Vagina (tissue), 2 donors: Measurements from ENCODE around the gene MTX1. TPM values are rescaled to one million over a fixed set of nuclear protein-coding genes. Genes with fewer than 3 reads are reported as not detected.
"Not testable (repeated sequence)": the region's sequence is repeated elsewhere in the genome, so short reads cannot be mapped to it uniquely, and the experiment has no call there.

Experiments used
- DNase-seq, 2 donors: peaks; one replicate each; pipeline ENCODE4 v3.0.0-alpha.2; 2017; ENCODE audit errors: extremely low spot score in 2 of 2
- H3K27ac ChIP-seq: fragments of 200-600 bp; sonication (generic); one replicate; pipeline ENCODE4 v1.5.1; 2019
- H3K27me3 ChIP-seq: fragments of 200-600 bp; sonication (generic); one replicate; pipeline ENCODE4 v1.5.1; 2019
- H3K36me3 ChIP-seq, 2 donors: fragments of 200-600 bp; sonication (generic); one replicate each; pipeline ENCODE4 v1.5.1; 2017 to 2019
- H3K4me1 ChIP-seq: fragments of 200-600 bp; sonication (generic); one replicate; pipeline ENCODE4 v1.5.1; 2019
- H3K4me3 ChIP-seq, 2 donors: fragments of 200-600 bp; sonication (generic); 1 replicate in 1 of 2; 2 replicates in 1 of 2; pipeline ENCODE4 v1.5.1; 2016 to 2019
- H3K9me3 ChIP-seq: fragments of 200-600 bp; sonication (generic); one replicate; pipeline ENCODE4 v1.5.1; 2019
- CTCF ChIP-seq, 3 experiments: fragments of 450-650 bp in 2 of 3; fragments of 200-600 bp in 1 of 3; sonication (generic) in 1 of 3; IDR thresholded peaks; one replicate each; pipeline ENCODE4 v1.5.1; 2017 to 2019; ENCODE audit warnings: antibody characterized with exemption in 3 of 3, mild to moderate bottlenecking in 2 of 3, moderate library complexity in 2 of 3
- POLR2A ChIP-seq, 2 donors: fragments of 450-650 bp; IDR thresholded peaks; one replicate each; pipeline ENCODE4 v1.6.1; 2017; ENCODE audit warnings: antibody characterized with exemption in 2 of 2, mild to moderate bottlenecking in 2 of 2, moderate library complexity in 2 of 2
- POLR2AphosphoS5 ChIP-seq, 2 donors: sonication (generic); formaldehyde crosslinking; IDR thresholded peaks; one replicate each; pipeline ENCODE4 v1.9.0; 2017; ENCODE audit warnings: antibody characterized with exemption in 2 of 2, mild to moderate bottlenecking in 2 of 2, low read depth in 1 of 2; ENCODE audit not compliant: insufficient read depth in 1 of 2
- intact Hi-C: fragments of 100-400 bp; cut with DNase I; formaldehyde crosslinking; loops from one replicate; pipeline ENCODE4 v1.15.1; 2023
- total RNA-seq: library from RNA; depleted of rRNA; stranded (reverse); fragments of >200 nt; gene quantifications from one replicate; pipeline ENCODE4 v1.2.3, GENCODE V29; 2016

Gene MTX1
- total RNA-seq, 1 donor from 2014 or later = 29.5 TPM

- Histone ChIP-seq H3K36me3 (no peaks in the 10 kb centered on the region), H3K4me1 (peaks cover 35% of the 10 kb centered on the region), H3K27me3 (no peaks in the 10 kb centered on the region), H3K9me3 (no peaks in the 10 kb centered on the region), H3K4me3 (peak overlapping the region; percentile 57 to 66), H3K27ac (peak overlapping the region; percentile 79)
- intact Hi-C loops = loop anchor here (5.0 kb wide), 1 partner anchor 51 kb away; no protein-coding TSS in a partner anchor
- TF ChIP-seq CTCF (IDR thresholded peaks at IDR 0.05) = no peak
- DNase-seq = no peak
Measured at GRCh38 chr1:155228096-155228427, 19.6 kb downstream of the MTX1 start.

GRCh38 chr1:155231302-155231701 is 22.8 kb downstream of the MTX1 start:
- peaks cover 19% of the 10 kb centered on the region for H3K4me1 ChIP-seq
- H3K27ac ChIP-seq, intact Hi-C loops, H3K9me3 ChIP-seq, H3K4me3 ChIP-seq, DNase-seq, H3K27me3 ChIP-seq, H3K36me3 ChIP-seq: not testable (repeated sequence)

GRCh38 chr1:155232001-155232978 is 23.8 kb downstream of the MTX1 start:
- H3K9me3 ChIP-seq, DNase-seq, H3K27me3 ChIP-seq, intact Hi-C loops, H3K4me3 ChIP-seq: not testable (repeated sequence)
- peaks cover 11% of the 10 kb centered on the region for H3K4me1 ChIP-seq
- peaks cover 0 to 14% of the 10 kb centered on the region in 2 donors for H3K36me3 ChIP-seq
- H3K27ac ChIP-seq = peak overlapping the region; percentile 10

GRCh38 chr1:155233502-155233901 is 25.0 kb downstream of the MTX1 start:
- intact Hi-C loops, H3K27me3 ChIP-seq, H3K9me3 ChIP-seq: not testable (repeated sequence)

GRCh38 chr1:155235375-155235774 is 26.9 kb downstream of the MTX1 start:
- H3K4me3 ChIP-seq, H3K27me3 ChIP-seq, H3K9me3 ChIP-seq, DNase-seq, intact Hi-C loops, H3K27ac ChIP-seq: not testable (repeated sequence)
- H3K4me1 ChIP-seq = peaks cover 18% of the 10 kb centered on the region
- H3K36me3 ChIP-seq = peaks cover 0 to 29% of the 10 kb centered on the region in 2 donors

More at GRCh38 chr1:155233502-155233901, 25.0 kb downstream of the MTX1 start:
- H3K4me3 ChIP-seq, H3K27ac ChIP-seq, DNase-seq: not testable (repeated sequence)
- Histone ChIP-seq H3K4me1 (peaks cover 11% of the 10 kb centered on the region), H3K36me3 (peaks cover 0 to 17% of the 10 kb centered on the region in 2 donors)

GRCh38 chr1:155236451-155236850 is 28.0 kb downstream of the MTX1 start:
- H3K4me3 ChIP-seq = no peak overlapping the region
- no peak for DNase-seq
- intact Hi-C loops = no loop called here
- no peaks in the 10 kb centered on the region for H3K9me3 ChIP-seq
- no peak overlapping the region for H3K27ac ChIP-seq
- TF ChIP-seq CTCF (IDR thresholded peaks at IDR 0.05) = no peak
- no peak for TF ChIP-seq POLR2A (IDR thresholded peaks at IDR 0.05)
- no peak for TF ChIP-seq POLR2AphosphoS5 (IDR thresholded peaks at IDR 0.05; ENCODE audit: insufficient read depth in 1 of 2, low read depth in 1 of 2)
- no peaks in the 10 kb centered on the region for H3K27me3 ChIP-seq
- peaks cover 24% of the 10 kb centered on the region for H3K4me1 ChIP-seq
- peaks cover 0 to 29% of the 10 kb centered on the region in 2 donors for H3K36me3 ChIP-seq

- no peak for DNase-seq
- Histone ChIP-seq H3K4me3 (peak overlapping the region; percentile 26 to 35), H3K27me3 (no peaks in the 10 kb centered on the region), H3K27ac (peak overlapping the region; percentile 42), H3K9me3 (no peaks in the 10 kb centered on the region), H3K4me1 (peaks cover 38% of the 10 kb centered on the region), H3K36me3 (peaks cover 0 to 27% of the 10 kb centered on the region in 2 donors)
- intact Hi-C loops = loop anchor here (5.0 kb wide), 1 partner anchor 34 kb away; the partner anchor contains the start of genes MTX1 and THBS3
- TF ChIP-seq POLR2A (IDR thresholded peaks at IDR 0.05) = no peak
- TF ChIP-seq CTCF (IDR thresholded peaks at IDR 0.05) = no peak
- TF ChIP-seq POLR2AphosphoS5 (IDR thresholded peaks at IDR 0.05; ENCODE audit: insufficient read depth in 1 of 2, low read depth in 1 of 2) = peak in 1 of 2 donors; percentile 99
Measured at GRCh38 chr1:155241069-155241679, 32.7 kb downstream of the MTX1 start.
